Measurements from ENCODE around the gene RAD50. TPM values are rescaled to one million over a fixed set of nuclear protein-coding genes. Genes with fewer than 3 reads are reported as not detected.

Gene RAD50
- total and polyA plus RNA-seq, 2 of the 4 experiments (the other 2 are of a cell fraction) = 5.2 to 6.2 TPM

DNA sequence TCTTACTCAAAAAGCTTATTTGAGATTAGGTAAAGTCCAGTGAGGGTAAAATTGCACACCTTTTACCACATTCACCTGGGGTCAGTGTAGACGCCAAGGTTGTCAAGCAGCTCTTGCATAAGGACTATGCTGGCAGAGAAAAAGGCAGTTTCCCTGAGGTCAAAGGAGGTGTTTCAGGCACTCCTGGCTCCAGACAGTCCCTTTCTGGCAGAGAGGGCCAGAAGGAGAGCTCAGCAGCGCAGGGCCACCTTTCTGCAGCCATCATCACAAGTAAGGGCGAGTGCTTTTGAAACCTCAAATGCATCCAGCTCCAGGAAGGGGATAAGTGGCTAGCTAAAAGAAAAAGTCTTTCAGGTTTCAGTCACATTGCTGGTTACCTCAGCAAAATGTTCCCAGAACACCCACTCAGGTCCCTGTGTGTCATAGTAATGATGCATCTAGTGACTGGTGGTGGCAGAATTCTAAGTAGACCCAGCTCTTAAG lies 84.5 kb downstream of the RAD50 start:
- Histone ChIP-seq H3K9ac (ENCODE audit: low read depth, low read length) (no peak overlapping the region), H3K56ac (ENCODE audit: extremely low read depth, insufficient read depth, low read length) (no peak overlapping the region), H3K79me1 (ENCODE audit: low read depth in 1 of 2, low read length in 2 of 2) (no peaks in the 10 kb centered on the region), H3K27me3 (ENCODE audit: control insufficient read depth, insufficient read depth, low read length) (no peaks in the 10 kb centered on the region), H2BK20ac (ENCODE audit: low read depth, low read length) (no peak overlapping the region), H3K4me3 (ENCODE audit: insufficient read depth, low read depth, low read length) (no peak overlapping the region), H4K91ac (ENCODE audit: insufficient read depth, low read depth, low read length) (no peak overlapping the region), H3K4me1 (ENCODE audit: control insufficient read depth, insufficient read depth, low read length) (no peaks in the 10 kb centered on the region), H3K36me3 (ENCODE audit: control insufficient read depth, insufficient read depth, low read length) (peaks cover 32% of the 10 kb centered on the region), H3K14ac (replicated peaks; ENCODE audit: low read depth, low read length) (no peak overlapping the region), H3K4ac (ENCODE audit: low read depth, low read length) (no peak overlapping the region), H2BK15ac (ENCODE audit: low read depth, low read length) (no peak overlapping the region), H2AFZ (replicated peaks; ENCODE audit: low read length, poor library complexity) (no peak overlapping the region), H2AK5ac (ENCODE audit: low read depth, low read length) (no peak overlapping the region), H3K27ac (ENCODE audit: insufficient read depth, low read length) (no peak overlapping the region), H3K18ac (ENCODE audit: low read depth, low read length) (no peak overlapping the region), H3K23ac (ENCODE audit: low read depth, low read length) (no peak overlapping the region), H2AK9ac (replicated peaks; ENCODE audit: low read depth, low read length, poor library complexity) (no peak overlapping the region), H2BK5ac (ENCODE audit: low read depth, low read length, poor library complexity, severe bottlenecking) (no peak overlapping the region), H3K4me2 (ENCODE audit: low read depth, low read length) (no peak overlapping the region), H4K5ac (ENCODE audit: low read depth, low read length) (no peak overlapping the region), H4K8ac (ENCODE audit: low read depth in 2 of 2, low read length in 2 of 2) (no peak overlapping the region), H3K9me3 (ENCODE audit: control insufficient read depth, insufficient read depth, low read length) (no peaks in the 10 kb centered on the region), H2BK120ac (ENCODE audit: low read depth, low read length) (no peak overlapping the region), H3K9me1 (ENCODE audit: insufficient read depth, low read length) (peaks cover 2% of the 10 kb centered on the region; the same call in 1 of the 2 replicates), H4K20me1 (ENCODE audit: insufficient read depth, low read length) (no peaks in the 10 kb centered on the region)
- in situ Hi-C loops (cut with MboI; ENCODE audit: low sequenced_read_pairs) = no loop called here
- dilution Hi-C loops (cut with HindIII; ENCODE audit: low sequenced_read_pairs, unreplicated experiment) = no loop called here
- ATAC-seq (ENCODE audit: low read depth) (no peak), DNase-seq (no peak)
- no peak for TF ChIP-seq BHLHE40 (IDR thresholded peaks at IDR 0.05; ENCODE audit: low read depth, low read length)
- POLR2A ChIA-PET (ENCODE audit: unreplicated experiment) = no interaction called here
- no TSS peak for BruUV-seq (replicated peaks)
- WGBS, 2 experiments (ENCODE audit: extremely low coverage in 2 of 2, insufficient read length in 1 of 2) = no CpG with 5 or more reads among the region's 3 CpGs
- CTCF ChIA-PET = no interaction called here
- intact Hi-C loops (cut with micrococcal nuclease) = no loop called here

Measured in IMR-90 (cell line).